ENCODE measurements around the gene TGM3.

Gene TGM3

DNA sequence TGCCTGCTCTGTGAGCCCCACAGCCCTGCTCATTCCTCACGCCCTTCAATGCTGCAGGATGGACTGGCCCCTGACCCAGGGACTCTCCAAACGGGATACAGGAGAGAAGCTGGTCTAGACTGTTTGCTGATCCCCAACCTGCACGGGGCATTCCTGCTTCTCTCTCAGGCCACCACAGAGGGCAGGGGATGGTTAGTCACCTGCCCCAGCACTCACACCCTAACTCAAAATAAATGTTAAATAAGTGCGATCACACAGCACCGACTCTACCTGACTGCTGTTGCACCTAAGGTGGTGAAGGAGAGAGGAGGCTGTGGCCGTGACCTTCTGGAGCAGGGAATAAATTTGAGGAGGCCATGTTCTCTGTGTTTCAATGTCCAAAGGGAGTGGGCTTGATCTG lies 45.0 kb downstream of the TGM3 start:
- no peak for DNase-seq

DNA sequence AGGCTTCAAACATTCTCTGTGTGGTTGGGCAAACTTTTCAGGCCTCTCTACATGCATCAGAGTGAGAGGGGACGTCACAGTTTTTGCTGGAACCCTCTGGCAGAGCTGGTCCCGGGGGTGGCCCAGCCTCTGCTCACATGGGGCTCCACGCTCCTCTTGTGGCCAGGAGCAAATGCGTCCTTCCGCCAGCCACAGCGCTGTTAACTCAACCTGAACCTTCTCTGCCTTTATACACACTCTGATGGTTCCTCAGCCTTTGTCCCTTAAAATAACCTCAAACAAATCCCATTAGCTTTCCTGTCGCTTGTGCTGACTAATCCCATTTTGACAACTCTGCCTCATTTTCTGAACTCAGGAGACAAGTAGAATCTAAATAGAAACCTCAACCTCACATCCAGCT lies 45.5 kb downstream of the TGM3 start:
- DNase-seq, result no peak

DNA sequence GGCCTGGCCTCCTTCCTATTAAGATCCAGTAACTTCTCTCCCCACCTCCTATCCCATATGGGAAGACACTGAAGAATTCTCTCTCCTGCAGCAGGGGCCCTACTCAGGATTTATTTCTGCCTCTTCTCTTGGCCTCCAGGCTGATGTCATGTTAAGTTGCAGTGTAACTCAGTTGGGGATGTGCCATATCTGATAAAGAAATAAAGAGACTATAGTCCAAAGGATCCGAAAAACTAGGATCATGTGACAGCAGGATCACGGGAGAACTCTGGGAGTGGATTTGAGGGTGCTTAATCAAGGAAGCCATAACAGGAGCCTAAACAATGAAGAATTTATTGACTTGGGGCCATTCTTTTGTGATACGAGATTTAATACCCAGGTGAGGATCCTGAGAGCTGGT lies 46.4 kb downstream of the TGM3 start:
- no peak for DNase-seq

DNA sequence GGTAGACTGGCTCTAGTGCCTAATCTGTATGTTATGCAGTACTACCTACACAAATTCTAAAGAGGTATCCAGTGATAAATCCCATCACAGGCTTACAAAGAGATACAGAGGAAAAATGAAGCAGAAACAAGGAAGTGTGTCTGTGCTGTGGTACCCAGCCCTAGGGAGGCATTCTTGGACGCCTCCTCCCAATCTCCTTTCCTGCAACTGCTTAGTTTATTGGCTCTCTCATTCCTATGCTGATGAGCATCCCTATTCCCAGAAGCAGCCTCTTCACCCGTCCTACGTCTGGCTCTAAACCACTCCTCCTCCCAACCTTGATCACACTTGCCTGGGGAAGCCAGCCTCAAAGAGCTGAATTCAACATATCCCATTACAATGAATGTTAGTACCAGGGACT lies 50.4 kb downstream of the TGM3 start:
- DNase-seq, result no peak

DNA sequence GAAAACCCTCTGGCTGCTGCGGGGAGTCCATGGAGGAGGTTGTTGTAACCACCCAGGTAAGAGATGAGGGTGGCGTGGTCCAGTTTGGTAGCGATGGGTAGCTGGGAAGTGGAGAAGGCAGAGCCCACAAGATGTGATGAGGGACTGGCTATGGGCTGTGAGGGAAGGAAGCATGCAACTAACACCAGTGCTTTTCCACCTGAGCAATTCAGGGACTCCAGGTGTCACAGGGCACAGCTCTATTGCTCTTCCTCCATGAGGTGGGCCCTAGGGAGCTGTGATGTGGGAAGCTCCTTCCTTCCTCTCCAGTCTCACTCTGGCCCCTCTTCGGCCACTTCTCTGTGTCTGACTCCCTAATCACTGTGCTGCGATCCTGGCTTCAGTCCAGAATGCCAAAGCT lies 52.5 kb downstream of the TGM3 start:
- no peak for DNase-seq

DNA sequence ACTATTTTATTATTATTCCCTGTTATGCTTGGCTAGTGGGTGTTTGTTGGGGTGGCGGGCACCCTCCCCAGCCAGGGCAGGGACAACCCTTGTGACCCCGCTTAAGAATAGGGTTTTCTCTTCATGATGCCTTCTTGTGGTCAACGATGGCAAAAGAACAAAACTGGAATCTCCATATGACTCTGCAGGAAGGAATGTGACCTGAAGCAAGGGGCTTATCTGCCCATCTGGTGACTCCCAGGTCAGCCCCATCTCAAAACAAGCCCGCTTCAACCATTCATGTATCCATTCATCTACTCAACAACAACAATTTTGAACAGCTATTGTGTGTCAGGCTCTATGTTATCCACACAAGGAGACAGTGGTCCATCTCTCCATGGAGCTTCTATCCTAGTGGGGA lies 54.0 kb downstream of the TGM3 start:
- DNase-seq, result no peak

DNA sequence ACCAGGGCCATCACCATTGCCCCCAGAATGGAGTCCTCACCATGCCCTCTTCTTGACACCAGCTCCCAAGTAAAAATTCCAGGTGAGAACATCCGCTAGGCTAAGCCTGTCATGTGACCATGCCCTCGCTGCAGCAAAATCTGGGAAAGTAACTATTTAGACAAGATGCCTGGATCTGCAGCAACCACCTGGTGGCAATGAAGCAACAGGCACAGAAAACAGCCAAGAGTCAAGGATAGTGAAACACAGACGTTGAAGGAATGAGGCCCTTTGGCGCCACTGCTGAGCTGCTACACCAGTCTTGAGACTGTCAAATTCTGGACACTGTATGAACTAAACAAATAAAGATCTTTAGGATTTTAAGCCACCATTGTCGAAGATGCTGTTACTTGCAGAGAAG lies 54.8 kb downstream of the TGM3 start:
- no peak for DNase-seq

DNA sequence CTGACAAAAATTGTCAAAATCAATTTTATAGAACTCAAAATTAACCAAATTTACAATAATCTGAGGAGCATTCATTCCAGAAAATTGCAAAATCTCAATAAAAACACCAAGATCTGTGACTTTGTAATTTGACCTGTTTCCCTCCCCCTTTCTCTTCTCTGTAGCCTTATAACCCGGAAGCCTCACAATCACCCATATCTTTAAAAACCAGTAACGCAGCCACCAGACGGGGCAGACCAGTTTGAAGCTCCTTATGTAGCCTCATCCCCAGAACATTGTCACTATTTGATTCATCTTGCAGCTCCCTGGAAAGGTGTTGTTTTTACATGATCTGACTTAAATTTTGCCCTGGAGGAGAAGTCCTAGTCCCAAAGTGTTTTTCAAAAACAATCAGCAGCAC lies 57.4 kb downstream of the TGM3 start:
- no peak for DNase-seq

DNA sequence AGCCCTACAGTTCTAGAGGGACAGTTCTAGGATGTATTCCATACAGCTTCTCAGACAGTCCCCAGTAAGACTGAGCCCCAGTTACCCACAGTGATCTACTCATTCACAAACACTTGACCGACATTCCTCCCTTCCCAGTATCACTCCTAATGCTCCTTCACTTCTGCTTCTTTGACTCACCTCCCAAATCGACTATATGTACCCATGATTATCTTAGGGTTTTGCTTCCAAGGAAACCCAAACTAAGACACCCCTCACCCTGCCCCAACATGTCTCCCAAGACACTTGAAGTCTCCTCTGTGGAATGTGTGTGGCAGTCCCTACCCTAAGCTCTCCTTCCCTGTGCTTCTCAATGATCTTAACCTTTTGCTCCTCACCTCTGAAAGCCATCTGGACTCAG lies 61.3 kb downstream of the TGM3 start:
- DNase-seq, result no peak

DNA sequence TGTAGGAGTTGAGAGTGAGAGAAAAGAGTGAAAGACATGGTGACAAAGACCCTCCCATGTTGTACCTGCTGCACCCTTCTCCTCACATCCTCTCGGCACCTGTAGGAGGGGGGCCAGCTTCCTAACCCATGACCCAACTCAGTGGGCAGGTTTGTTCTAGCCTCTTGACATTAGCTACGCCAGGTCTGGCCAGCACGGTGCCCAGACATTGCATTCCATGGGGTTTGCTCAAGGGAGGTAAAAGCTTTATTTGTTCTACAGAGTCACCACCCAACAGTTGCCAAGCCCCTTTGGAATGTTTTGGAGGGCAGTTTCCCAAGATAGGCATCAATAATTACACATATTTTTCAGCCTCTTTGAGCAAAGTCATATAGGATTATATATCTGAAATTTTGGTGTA lies 62.2 kb downstream of the TGM3 start:
- DNase-seq, result no peak

DNA sequence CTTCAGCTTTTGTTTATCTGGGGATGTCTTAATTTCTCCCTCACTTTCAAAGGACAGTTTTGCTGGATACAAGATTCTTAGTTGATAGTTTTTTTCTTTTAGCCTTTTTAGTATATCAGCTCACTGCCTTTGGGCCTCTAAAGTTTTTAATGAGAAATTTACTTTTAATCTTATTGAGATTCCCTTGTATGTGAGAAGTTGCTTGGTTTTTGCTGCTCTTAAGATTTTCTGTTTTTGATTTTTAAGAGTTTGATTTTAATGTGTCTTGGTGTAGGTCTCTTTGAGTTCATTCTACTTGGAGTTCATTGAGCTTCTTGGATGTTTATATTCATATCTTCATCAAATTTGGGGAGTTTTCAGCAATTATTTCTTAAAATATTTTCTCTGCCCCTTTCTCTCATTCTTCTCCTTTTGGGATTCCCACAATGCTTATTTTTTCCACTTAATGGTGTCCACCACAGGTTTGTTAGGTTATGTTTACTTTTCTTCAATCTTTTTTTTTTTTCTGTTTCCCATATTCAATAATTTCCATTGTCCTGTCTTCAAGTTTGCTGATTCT lies 65.3 kb downstream of the TGM3 start:
- no peak for DNase-seq

DNA sequence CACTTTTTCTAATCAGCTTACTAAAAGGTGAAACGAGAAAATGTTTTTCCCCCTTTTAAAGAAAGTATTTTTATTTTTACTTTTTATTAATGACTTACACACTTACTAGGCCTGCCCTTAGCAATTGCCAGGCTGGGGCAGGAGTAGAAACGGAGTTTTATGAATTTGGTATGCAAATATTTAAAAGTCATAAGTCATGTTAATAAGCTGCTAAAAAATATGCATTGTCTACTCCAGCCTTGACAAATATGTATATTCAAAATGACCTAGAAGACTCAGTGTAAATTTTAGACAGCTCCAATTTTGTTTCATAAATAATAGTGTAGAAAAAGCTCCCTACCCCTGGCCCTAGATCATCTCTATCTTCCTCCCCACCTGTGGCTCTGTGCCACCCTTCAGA lies 67.4 kb downstream of the TGM3 start:
- DNase-seq, result no peak

DNA sequence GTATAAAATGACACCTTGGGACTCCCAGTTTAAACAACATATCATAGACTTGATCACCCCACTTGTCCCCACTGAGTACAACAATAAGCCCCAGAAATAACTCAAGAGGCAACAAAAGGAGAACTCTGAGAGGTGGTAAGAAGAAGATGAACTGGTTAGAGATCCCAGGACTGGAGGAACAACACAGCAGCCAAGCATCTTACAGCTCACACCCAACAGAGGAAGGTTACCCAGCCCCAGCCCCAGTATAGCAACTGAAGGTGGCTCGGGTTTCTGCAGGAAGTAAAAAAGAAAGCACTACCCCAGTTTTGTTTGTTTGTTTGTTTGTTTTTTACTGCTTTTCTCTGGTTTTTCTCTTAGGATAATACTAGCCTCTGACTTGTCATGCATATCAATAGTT lies 67.8 kb downstream of the TGM3 start:
- DNase-seq, result no peak

DNA sequence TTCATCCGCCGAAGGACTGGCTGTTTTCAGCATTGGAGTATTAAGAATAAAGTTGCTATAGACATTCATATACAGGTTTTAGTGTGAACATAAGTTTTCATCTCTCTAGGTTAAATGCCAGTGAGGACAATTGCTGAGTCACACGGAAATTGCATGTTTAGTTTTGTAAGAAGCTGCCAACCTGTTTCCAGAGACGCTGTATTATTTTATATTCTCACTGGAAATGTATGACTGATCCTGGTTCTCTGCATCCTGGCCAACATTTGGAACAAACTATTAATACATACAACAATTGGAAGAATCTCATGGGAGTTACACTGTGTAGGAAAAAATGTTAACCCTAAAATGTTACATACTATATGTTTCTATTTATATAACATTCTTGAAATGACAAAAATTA lies 68.2 kb downstream of the TGM3 start:
- no peak for DNase-seq

DNA sequence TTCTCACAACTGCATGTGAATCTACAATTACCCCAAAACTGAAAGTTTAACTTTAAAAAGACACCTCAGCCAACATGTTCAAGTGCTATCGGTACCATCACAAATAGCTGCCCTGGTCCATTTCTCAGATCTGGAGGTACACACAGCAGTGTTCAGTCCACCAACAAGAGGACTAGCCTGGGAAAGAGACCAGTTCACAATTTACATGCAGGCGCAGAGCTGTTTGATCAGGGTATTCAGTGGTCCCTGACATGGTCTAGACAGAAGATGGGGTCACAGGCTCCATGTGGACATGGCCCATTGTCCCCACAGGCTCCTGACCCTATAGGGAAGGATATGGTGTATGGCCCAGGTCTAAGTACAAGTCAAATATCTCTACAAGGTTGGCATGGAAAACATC lies 69.3 kb downstream of the TGM3 start:
- no peak for DNase-seq

DNA sequence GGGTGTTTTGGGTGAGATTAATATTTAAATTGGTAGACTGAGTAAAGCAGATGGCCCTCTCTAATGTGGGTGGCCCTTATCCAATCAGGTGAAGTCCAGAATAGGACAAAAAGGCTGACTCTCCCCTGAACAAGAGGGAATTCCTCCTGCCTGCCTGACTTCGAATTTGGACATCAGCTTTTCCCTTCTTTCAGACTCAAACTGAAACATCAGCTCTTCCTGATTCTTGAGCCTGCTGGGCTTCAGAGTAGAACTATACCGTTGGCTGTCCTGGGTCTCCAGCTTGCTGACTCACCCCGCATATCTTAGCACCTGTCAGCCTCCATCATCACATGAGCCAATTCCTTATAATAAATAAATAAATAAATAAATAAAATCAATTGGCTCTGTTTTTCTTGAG lies 69.9 kb downstream of the TGM3 start:
- DNase-seq, result no peak

DNA sequence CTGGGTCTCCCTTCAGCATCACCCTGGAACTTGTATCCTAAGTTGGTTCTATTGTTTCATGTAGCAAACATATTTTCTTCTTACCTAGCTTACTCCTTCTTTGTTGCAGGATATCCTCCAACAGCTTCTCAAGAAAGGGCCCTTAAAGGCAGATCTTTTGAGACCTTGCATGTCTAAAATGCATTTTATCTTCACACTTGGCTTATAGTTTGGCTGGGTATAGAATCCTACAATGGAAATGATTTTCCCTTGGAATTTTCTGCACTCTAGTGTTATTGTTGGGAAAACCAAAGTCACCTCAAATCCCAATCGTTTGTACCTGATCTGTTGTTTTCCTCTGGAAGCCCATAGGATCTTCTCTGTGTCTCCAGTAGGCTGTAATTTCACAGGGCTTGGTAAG lies 72.8 kb downstream of the TGM3 start:
- no peak for DNase-seq

DNA sequence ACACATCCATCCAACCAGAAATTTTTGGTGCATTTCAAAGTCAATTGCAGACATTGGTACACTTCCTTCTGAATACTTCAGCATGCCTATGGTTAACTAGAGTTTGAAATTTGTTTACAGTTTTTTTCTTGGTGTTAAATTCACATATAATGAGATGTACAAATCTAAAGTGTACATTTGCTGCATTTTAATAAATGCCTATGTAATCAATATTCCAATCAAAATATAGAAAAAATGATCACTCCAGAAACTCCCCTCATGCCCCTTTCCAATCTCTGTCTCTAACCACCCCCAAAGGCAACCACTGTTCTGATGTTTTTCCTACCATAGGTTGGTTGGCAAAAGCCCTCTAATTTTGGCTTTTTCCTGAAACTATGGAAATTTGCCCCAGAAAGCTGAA lies 77.3 kb downstream of the TGM3 start:
- DNase-seq, result no peak

DNA sequence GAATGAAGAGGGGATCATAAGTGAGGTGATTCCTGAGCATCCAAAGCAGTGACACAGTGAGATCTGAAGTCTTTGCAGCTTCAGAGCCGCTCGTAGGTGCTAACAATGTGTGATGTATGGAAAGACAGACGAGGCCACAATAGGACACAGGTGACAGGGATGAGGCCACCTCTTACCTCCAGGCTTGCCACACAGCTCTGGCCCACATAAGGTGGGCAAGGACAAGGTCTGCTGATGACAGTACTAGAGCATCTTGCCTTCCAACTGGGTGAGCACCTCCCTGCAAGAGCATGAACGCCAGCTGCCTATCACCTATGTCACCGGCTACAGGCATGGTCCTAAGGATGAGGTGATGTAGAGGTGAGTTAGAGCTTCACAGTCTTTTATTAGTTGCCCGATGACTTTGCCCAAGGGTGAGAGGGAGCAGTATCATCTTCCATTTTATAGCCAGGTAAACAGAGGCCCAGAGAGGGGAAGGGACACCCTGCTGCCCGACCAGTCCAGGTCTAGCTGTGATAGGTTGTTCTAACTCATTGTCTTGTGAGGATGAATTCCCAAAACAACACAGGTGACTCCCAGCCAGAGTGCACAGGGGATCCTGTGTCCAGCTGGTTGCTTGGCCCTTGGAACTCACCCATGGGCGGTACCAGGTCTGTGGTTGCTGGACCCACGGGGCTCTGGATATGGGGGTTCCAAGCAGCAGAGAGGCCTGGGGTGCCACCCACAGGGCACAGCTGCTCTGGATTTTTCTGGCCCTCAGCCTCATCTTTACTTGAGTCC lies 78.7 kb downstream of the TGM3 start:
- DNase-seq, result no peak

DNA sequence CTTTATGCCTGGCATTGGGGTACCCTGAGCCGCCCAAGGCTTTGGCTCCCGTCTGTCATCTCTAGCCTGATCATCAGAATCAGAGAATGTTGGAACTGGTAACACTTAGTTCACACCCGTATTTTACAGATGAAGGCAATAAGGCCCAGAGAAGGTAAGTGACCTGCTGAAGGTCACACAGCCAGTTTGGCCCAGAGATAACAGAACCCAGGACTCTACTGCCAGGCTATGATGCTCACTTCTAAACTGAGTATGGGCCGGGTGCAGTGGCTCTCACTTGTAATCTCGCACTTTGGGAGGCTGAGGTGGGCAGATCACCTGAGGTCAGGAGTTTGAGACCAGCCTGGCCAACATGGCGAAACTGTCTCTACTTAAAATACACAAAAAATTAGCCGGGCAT lies 83.1 kb downstream of the TGM3 start:
- DNase-seq, result no peak

DNA sequence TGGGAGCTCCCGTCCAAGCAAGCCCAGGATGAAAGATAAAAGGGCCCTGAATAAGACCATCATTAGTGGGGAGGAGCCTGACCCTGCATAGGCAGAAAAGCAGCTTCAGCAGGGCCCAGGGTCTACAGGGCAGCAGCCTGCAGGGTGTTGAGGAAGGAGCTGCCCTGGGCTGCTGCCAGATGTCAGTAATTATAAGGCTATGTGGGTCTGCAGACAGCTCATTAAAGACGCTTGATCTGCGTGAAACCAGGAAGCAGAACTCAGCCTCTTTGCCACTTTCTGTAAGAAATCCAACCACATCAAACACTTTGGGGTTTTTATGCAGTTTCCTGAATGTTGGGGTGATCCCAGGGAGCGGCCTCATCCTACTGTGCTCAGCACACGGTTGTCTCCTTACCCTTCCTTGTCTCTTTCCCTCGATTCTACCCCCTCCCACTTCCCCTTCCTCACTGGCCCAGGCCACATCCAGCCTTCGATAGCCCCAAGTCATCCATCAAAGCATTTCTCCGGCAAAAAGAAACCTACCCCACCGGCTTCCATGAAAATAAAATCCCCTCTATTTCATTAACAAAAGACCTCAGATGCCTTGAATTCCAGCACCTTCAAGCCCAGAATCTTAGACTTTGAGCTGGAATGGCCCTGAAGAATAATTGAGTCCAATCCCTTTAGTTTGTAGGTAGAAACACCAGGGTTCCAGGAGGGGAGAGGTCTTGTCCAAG lies 83.9 kb downstream of the TGM3 start:
- peak; percentile 88 for DNase-seq

DNA sequence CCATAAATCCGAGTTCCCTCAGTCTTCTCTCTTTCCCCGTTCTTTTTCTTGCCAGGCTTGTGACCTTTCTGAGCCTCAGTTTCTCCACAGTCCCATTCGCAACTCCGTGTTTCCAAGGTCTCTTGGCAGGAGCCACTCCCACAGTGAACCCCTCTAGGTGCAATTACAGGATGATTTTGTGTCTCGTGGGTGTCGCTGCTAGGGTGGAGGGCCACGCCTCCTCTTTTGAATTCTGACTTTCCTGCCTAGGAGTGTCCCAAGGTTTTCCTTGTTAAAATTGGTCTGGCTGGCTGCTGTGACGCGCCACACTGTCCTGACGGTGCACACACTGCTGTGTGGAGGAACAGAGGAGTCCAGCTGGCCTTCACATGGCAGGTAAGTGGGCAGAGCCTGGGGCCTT lies 84.8 kb downstream of the TGM3 start, which contains the start of gene TGM6:
TSS of gene TGM6 (plus strand) at position 301 of the 400 bp plus-strand sequence. CDS start at position 369, 68 bp downstream.
- DNase-seq, result no peak

DNA sequence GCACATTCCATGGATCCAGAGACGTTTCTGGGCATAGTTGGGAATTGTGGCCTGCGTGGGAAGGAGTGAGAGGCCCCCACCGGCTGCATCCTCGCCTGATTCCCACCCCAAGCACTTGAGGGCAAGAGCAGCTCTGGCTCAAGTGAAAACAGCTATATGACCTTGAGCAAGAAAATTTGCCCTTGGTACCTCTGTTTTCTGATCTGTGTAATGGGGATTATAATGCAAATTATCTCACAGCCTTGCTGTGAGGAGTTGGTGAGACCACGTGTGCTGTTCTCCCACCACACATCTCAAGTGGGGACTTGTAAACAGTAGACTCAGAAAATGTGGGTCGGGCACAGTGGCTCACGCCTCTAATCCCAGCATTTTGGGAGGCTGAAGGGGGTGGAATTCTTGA lies 85.5 kb downstream of the TGM3 start:
- no peak for DNase-seq

DNA sequence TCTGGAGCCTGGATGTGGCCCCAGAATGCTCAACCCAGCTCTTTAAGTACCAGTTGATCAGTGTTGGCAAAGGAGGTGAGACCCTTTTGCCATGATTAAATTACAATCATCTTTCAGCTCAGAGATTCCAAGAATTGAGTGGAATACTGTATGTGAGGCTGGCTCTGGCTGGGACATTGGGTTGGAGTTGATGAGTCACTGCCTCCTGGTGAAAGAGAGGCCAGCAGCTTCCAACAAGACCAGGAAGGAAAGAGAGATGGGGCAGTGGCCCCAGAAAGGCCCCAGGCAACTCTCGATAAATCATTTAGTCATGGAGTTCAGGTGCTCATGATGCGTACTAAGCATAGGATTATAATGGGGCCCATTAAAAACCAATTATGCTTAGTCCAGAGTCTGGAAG lies 87.0 kb downstream of the TGM3 start:
- peak; percentile 12 for DNase-seq
